DND-41 (cell line): Measurements from ENCODE around the gene SAMD10.

Source experiments
- ATAC-seq: fragments of 200-7000 bp; cut with Tn5 transposase; 3 replicates; pipeline ENCODE4 v1.9.1; 2021; ENCODE audit warnings: low read depth; ENCODE audit not compliant: insufficient read depth
- DNase-seq: peaks from one replicate; pipeline ENCODE4 v3.0.0-alpha.2; 2020
- H2AFZ ChIP-seq: 2 replicates; pipeline ENCODE4 v1.6.0; 2012; ENCODE audit warnings: low read depth, low read length
- H3K27ac ChIP-seq: 2 replicates; pipeline ENCODE4 v1.5.1; 2012; ENCODE audit warnings: low read length, inconsistent platforms
- H3K27me3 ChIP-seq: fragments of 200-600 bp; sonication (generic); 2 replicates; pipeline ENCODE4 v1.6.0; 2012; ENCODE audit warnings: low read length, mild to moderate bottlenecking, inconsistent platforms; ENCODE audit not compliant: insufficient read depth, poor library complexity
- H3K36me3 ChIP-seq: 2 replicates; pipeline ENCODE4 v1.5.1; 2012; ENCODE audit warnings: low read length, inconsistent platforms; ENCODE audit not compliant: insufficient read depth
- H3K4me1 ChIP-seq: 2 replicates; pipeline ENCODE4 v1.5.1; 2012; ENCODE audit warnings: mild to moderate bottlenecking, low read length; ENCODE audit not compliant: insufficient read depth
- H3K4me2 ChIP-seq: 2 replicates; pipeline ENCODE4 v1.6.0; 2012; ENCODE audit warnings: mild to moderate bottlenecking, moderate library complexity, low read length, inconsistent platforms; ENCODE audit not compliant: insufficient read depth
- H3K4me3 ChIP-seq, 2 experiments: fragments of 200-600 bp in 1 of 2; shearing (Covaris generic) in 1 of 2; 2 replicates each; pipeline ENCODE4 v1.5.1; 2012 to 2016; ENCODE audit warnings: inconsistent platforms in 2 of 2, low read length in 2 of 2, mild to moderate bottlenecking in 2 of 2, low read depth in 1 of 2, moderate library complexity in 1 of 2
- H3K79me2 ChIP-seq: 2 replicates; pipeline ENCODE4 v1.6.0; 2012; ENCODE audit warnings: low read length, inconsistent platforms; ENCODE audit not compliant: insufficient read depth
- H3K9ac ChIP-seq: 2 replicates; pipeline ENCODE4 v1.6.0; 2012; ENCODE audit warnings: low read depth, mild to moderate bottlenecking, inconsistent platforms, low read length, moderate library complexity
- H3K9me3 ChIP-seq: 2 replicates; pipeline ENCODE4 v1.5.1; 2012; ENCODE audit warnings: low read length, moderate library complexity, mild to moderate bottlenecking, inconsistent platforms; ENCODE audit not compliant: insufficient read depth, severe bottlenecking
- H4K20me1 ChIP-seq: 2 replicates; pipeline ENCODE4 v1.6.0; 2012; ENCODE audit warnings: low read length; ENCODE audit not compliant: insufficient read depth
- CTCF ChIP-seq: IDR thresholded peaks from 2 replicates; pipeline ENCODE4 v1.5.1; 2012; ENCODE audit warnings: borderline replicate concordance, low read length, moderate library complexity, mild to moderate bottlenecking; ENCODE audit not compliant: poor library complexity, severe bottlenecking; ENCODE audit errors: extremely low read depth
- EZH2 ChIP-seq: IDR thresholded peaks from 3 replicates; pipeline ENCODE4 v1.6.1; 2012; ENCODE audit warnings: borderline replicate concordance, low read depth, mild to moderate bottlenecking, moderate library complexity, low read length, inconsistent platforms; ENCODE audit not compliant: severe bottlenecking

Gene SAMD10

GRCh38 chr20:63934271-63935068, 45.0 kb downstream of the SAMD10 start:
- Histone ChIP-seq H3K4me1 (no peaks in the 10 kb centered on the region), H3K9me3 (no peaks in the 10 kb centered on the region), H3K27ac (no peak overlapping the region), H3K4me2 (no peak overlapping the region), H3K4me3 (no peak overlapping the region), H3K36me3 (peaks cover 83% of the 10 kb centered on the region), H3K79me2 (peaks cover 32% of the 10 kb centered on the region), H2AFZ (no peak overlapping the region), H3K9ac (no peak overlapping the region), H3K27me3 (no peaks in the 10 kb centered on the region), H4K20me1 (peaks cover 65% of the 10 kb centered on the region)
- TF ChIP-seq EZH2, result no peak
- TF ChIP-seq CTCF, result peak; percentile 49
- ATAC-seq, result 0 out of 3 replicates have a peak, but pooled peaks have one; percentile 40
- no peak for DNase-seq

GRCh38 chr20:63933646-63934045, 45.8 kb downstream of the SAMD10 start:
- no peak for ATAC-seq
- no peaks in the 10 kb centered on the region for H3K4me1 ChIP-seq

GRCh38 chr20:63932606-63933160, 46.8 kb downstream of the SAMD10 start:
- Histone ChIP-seq H2AFZ (no peak overlapping the region), H3K4me3 (no peak overlapping the region), H3K36me3 (peaks cover 86% of the 10 kb centered on the region), H3K9me3 (no peaks in the 10 kb centered on the region), H3K27me3 (no peaks in the 10 kb centered on the region), H4K20me1 (peaks cover 64% of the 10 kb centered on the region), H3K27ac (no peak overlapping the region), H3K79me2 (peaks cover 30% of the 10 kb centered on the region), H3K4me1 (no peaks in the 10 kb centered on the region), H3K9ac (no peak overlapping the region), H3K4me2 (no peak overlapping the region)
- TF ChIP-seq EZH2 (no peak), CTCF (no peak)
- ATAC-seq, result no peak
- no peak for DNase-seq

More at GRCh38 chr20:63933646-63934045, 45.8 kb downstream of the SAMD10 start:
- Histone ChIP-seq H2AFZ (no peak overlapping the region), H4K20me1 (peaks cover 61% of the 10 kb centered on the region), H3K4me2 (no peak overlapping the region), H3K9ac (no peak overlapping the region), H3K4me3 (no peak overlapping the region), H3K27me3 (no peaks in the 10 kb centered on the region), H3K27ac (no peak overlapping the region), H3K79me2 (peaks cover 26% of the 10 kb centered on the region), H3K36me3 (peaks cover 83% of the 10 kb centered on the region), H3K9me3 (no peaks in the 10 kb centered on the region)
- no peak for DNase-seq
- TF ChIP-seq CTCF (no peak), EZH2 (no peak)
